ENCODE results near the gene MIR17HG. TPM values are rescaled to one million over a fixed set of nuclear protein-coding genes. Genes with fewer than 3 reads are reported as not detected.

MIR17HG gene
- total RNA-seq, 6 donors from 2014 or later, result 3.1 to 4.5 (median 4.2) TPM; not detected in 1

DNA sequence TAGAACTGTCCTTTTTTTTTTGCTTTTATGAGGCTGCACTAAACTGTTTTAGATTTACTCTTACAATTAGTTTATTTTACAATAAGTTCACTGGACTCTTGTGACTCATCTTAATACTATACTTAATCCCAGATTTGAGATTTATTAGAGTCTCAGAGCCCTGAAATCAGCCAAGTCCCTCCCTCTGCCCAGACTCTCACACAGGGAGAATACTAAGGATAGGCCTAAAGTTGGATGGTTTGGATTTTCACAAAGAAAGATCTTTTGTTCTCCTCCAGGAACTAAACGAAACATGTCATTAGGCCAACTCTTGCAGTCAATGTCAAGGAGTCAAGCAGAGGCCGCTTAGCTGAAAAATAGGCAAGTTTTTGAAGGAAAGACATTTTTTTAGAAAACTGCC, 42.7 kb upstream of the MIR17HG start:
- no peak overlapping the region for H3K27ac ChIP-seq
- ATAC-seq (ENCODE audit: low FRiP score in 2 of 2), result no peak
- 90 to 95% methylated on average over 2 of the region's 2 CpGs for WGBS, 2 donors
- H3K9me3 ChIP-seq, result no peaks in the 10 kb centered on the region
- H3K27me3 ChIP-seq, result no peaks in the 10 kb centered on the region
- no peaks in the 10 kb centered on the region for H3K36me3 ChIP-seq
- H3K4me1 ChIP-seq, result no peaks in the 10 kb centered on the region
- no peak for TF ChIP-seq POLR2AphosphoS5 (IDR thresholded peaks at IDR 0.05)
- no peak for TF ChIP-seq EP300 (IDR thresholded peaks at IDR 0.05)
- no peak for DNase-seq
- H3K4me3 ChIP-seq, result no peak overlapping the region

DNA sequence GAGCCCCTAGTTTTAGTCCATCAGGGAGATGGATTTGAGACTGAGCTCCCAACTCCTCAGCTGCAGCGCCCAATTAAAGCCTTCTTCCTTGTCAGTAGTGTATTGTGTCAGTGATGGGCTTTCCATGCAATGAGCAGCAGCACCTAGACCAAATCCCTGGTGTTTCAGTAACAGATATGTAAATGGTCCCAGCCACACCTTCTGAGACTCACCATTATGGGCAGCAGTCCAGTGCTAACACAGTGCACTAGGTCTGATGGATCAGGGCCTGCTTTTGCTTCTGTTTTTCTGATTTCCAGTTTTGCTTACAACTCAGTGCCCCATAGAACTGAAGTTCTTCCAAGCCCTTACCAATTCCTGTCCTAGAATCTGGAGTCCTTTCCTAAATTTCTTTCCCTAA, 41.8 kb upstream of the MIR17HG start:
- H3K36me3 ChIP-seq, result no peaks in the 10 kb centered on the region
- no peak for DNase-seq

DNA sequence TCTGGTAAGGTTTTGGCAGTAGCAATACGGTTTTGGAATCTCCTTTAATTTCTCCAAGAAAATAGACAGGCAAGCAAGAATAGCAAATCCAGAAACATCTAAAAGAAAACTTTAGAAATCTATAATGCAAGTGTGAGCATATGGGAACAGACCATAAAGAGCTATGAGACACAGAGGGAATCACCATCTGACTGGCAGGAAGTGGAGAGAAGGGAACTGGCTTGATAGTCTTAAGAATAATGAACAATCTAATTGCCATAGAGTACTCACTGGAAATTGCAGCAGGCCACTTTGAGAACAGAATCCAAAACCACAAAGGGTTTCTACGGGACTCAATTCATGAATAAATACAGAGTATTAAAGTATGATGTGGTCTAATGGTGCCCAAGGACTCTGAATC, 39.6 kb upstream of the MIR17HG start:
- ATAC-seq (ENCODE audit: low FRiP score in 2 of 2), result no peak
- no peak overlapping the region for H3K27ac ChIP-seq
- TF ChIP-seq EP300 (IDR thresholded peaks at IDR 0.05) (no peak), POLR2AphosphoS5 (IDR thresholded peaks at IDR 0.05) (no peak), POLR2A (IDR thresholded peaks at IDR 0.05) (no peak)
- TF ChIP-seq, protein P1, sequence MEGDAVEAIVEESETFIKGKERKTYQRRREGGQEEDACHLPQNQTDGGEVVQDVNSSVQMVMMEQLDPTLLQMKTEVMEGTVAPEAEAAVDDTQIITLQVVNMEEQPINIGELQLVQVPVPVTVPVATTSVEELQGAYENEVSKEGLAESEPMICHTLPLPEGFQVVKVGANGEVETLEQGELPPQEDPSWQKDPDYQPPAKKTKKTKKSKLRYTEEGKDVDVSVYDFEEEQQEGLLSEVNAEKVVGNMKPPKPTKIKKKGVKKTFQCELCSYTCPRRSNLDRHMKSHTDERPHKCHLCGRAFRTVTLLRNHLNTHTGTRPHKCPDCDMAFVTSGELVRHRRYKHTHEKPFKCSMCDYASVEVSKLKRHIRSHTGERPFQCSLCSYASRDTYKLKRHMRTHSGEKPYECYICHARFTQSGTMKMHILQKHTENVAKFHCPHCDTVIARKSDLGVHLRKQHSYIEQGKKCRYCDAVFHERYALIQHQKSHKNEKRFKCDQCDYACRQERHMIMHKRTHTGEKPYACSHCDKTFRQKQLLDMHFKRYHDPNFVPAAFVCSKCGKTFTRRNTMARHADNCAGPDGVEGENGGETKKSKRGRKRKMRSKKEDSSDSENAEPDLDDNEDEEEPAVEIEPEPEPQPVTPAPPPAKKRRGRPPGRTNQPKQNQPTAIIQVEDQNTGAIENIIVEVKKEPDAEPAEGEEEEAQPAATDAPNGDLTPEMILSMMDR (IDR thresholded peaks at IDR 0.05), result no peak
- no peaks in the 10 kb centered on the region for H3K9me3 ChIP-seq
- H3K4me1 ChIP-seq, result no peaks in the 10 kb centered on the region
- WGBS, 2 donors, result 74 to 90% methylated on average over 2 of the region's 2 CpGs
- no peaks in the 10 kb centered on the region for H3K36me3 ChIP-seq
- H3K4me3 ChIP-seq, result no peak overlapping the region
- no peak for DNase-seq
- no peaks in the 10 kb centered on the region for H3K27me3 ChIP-seq

More for the DNA sequence above, 41.8 kb upstream of the MIR17HG start:
- Histone ChIP-seq H3K4me3 (no peak overlapping the region), H3K27me3 (no peaks in the 10 kb centered on the region), H3K9me3 (no peaks in the 10 kb centered on the region), H3K4me1 (no peaks in the 10 kb centered on the region), H3K27ac (no peak overlapping the region)
- TF ChIP-seq POLR2AphosphoS5 (IDR thresholded peaks at IDR 0.05), result no peak
- TF ChIP-seq EP300 (IDR thresholded peaks at IDR 0.05), result no peak
- no peak for TF ChIP-seq POLR2A (IDR thresholded peaks at IDR 0.05)
- TF ChIP-seq, protein P1 (IDR thresholded peaks at IDR 0.05), result no peak
- WGBS, 2 donors, result 88 to 100% methylated on average over 1 of the region's 1 CpG
- ATAC-seq (ENCODE audit: low FRiP score in 2 of 2), result no peak

DNA sequence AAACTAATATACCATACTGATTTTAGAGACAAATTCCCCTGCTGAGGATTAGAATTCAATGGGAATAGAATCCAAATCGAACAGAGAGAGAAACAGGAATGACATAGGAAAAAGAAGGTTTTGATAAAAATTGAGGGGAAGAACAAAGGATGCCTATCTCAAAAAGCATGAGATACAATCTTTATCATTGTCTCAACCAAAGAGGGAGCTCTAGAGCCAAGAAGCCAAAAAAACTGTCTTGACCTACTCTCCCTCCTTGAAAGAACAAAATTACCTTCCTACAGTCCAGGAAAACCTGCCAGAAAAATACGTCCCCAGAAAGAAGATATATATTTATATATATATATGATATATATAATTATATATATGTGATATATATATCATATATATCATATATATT, 39.2 kb upstream of the MIR17HG start:
- no peaks in the 10 kb centered on the region for H3K9me3 ChIP-seq
- H3K4me3 ChIP-seq, result no peak overlapping the region
- DNase-seq, result no peak
- no peak for ATAC-seq (ENCODE audit: low FRiP score in 2 of 2)
- WGBS, 2 donors, result 42 to 53% methylated on average over 2 of the region's 2 CpGs
- H3K27ac ChIP-seq, result no peak overlapping the region
- peaks cover 0 to 3% (median 0%) of the 10 kb centered on the region in 4 donors for H3K4me1 ChIP-seq
- H3K36me3 ChIP-seq, result no peaks in the 10 kb centered on the region
- H3K27me3 ChIP-seq, result no peaks in the 10 kb centered on the region
- TF ChIP-seq, protein P1 (IDR thresholded peaks at IDR 0.05), result no peak
- TF ChIP-seq POLR2A (IDR thresholded peaks at IDR 0.05), result no peak
- TF ChIP-seq POLR2AphosphoS5 (IDR thresholded peaks at IDR 0.05), result no peak
- TF ChIP-seq EP300 (IDR thresholded peaks at IDR 0.05), result no peak

DNA sequence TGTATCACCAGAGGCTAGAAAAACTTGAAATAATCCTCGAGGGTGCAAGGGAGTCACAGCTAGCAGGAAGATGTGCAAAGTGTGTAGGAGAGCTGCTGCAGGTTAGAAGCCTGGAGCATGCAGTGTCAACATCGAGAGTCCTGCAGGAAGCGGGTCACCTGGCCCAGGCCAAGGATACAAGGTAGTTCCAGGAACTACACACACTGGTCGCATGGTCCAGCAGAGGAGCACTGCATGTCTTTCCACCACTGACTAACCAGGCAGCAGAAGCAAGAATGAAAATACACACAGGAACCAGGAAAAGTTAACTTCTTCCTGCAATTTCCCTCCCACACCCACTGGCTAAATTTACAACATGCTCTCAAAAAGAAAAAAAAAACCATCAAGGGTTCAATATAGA, 36.0 kb upstream of the MIR17HG start:
- DNase-seq (no peak), ATAC-seq (ENCODE audit: low FRiP score in 2 of 2) (no peak)
- Histone ChIP-seq H3K27ac (no peak overlapping the region), H3K4me1 (peaks cover 0 to 3% (median 0%) of the 10 kb centered on the region in 4 donors), H3K4me3 (no peak overlapping the region), H3K27me3 (no peaks in the 10 kb centered on the region), H3K9me3 (no peaks in the 10 kb centered on the region), H3K36me3 (no peaks in the 10 kb centered on the region)
- WGBS, 2 donors, result 76 to 80% methylated on average over 4 of the region's 4 CpGs
- TF ChIP-seq EP300 (IDR thresholded peaks at IDR 0.05) (no peak), POLR2AphosphoS5 (IDR thresholded peaks at IDR 0.05) (no peak), POLR2A (IDR thresholded peaks at IDR 0.05) (no peak)
- TF ChIP-seq, protein P1 (IDR thresholded peaks at IDR 0.05), result no peak
